Neural progenitor cell (in vitro differentiated cells): ENCODE data around the gene MKRN2. TPM values are rescaled to one million over a fixed set of nuclear protein-coding genes. Genes with fewer than 3 reads are reported as not detected.
A peak's percentile ranks its signal among the peaks of the same experiment; 100 is the strongest.

ENCODE experiments used
- DNase-seq: peaks from one replicate; pipeline ENCODE4 v3.0.0-alpha.2; 2016; ENCODE audit warnings: low spot score
- H2AFZ ChIP-seq: fragments of 200-600 bp; sonication (generic); replicated peaks from 2 replicates; pipeline ENCODE4 v1.6.1; 2016; ENCODE audit warnings: antibody characterized with exemption
- H3F3A ChIP-seq: fragments of 200-600 bp; sonication (generic); 2 replicates; pipeline ENCODE4 v1.6.1; 2016; ENCODE audit warnings: antibody characterized with exemption, low read depth
- H3K27ac ChIP-seq: fragments of 200-600 bp; sonication (generic); 2 replicates; pipeline ENCODE4 v1.5.1; 2016; ENCODE audit warnings: mild to moderate bottlenecking
- H3K27me3 ChIP-seq: fragments of 200-600 bp; sonication (generic); 2 replicates; pipeline ENCODE4 v1.6.1; 2016; ENCODE audit warnings: mild to moderate bottlenecking, moderate library complexity
- H3K36me3 ChIP-seq: fragments of 200-600 bp; sonication (generic); 2 replicates; pipeline ENCODE4 v1.5.1; 2016
- H3K4me1 ChIP-seq: fragments of 200-600 bp; sonication (generic); 2 replicates; pipeline ENCODE4 v1.6.1; 2016; ENCODE audit warnings: mixed run types
- H3K4me2 ChIP-seq: fragments of 200-600 bp; sonication (generic); 2 replicates; pipeline ENCODE4 v1.6.1; 2016
- H3K4me3 ChIP-seq: fragments of 200-600 bp; sonication (generic); 2 replicates; pipeline ENCODE4 v1.5.1; 2016
- H3K79me2 ChIP-seq: fragments of 200-600 bp; sonication (generic); 2 replicates; pipeline ENCODE4 v1.6.1; 2016; ENCODE audit warnings: low read depth
- H3K9ac ChIP-seq: fragments of 200-600 bp; sonication (generic); 2 replicates; pipeline ENCODE4 v1.6.1; 2016
- H3K9me3 ChIP-seq: fragments of 200-600 bp; sonication (generic); 2 replicates; pipeline ENCODE4 v1.5.1; 2016; ENCODE audit warnings: low read depth
- H4K20me1 ChIP-seq: fragments of 200-600 bp; sonication (generic); 2 replicates; pipeline ENCODE4 v1.6.1; 2016; ENCODE audit warnings: low read depth
- H3K27ac Mint-ChIP-seq: 3 replicates; pipeline ENCODE4 v1.8.0; 2021; ENCODE audit warnings: mixed read lengths
- H3K27me3 Mint-ChIP-seq: 2 replicates; pipeline ENCODE4 v1.8.0; 2022; ENCODE audit warnings: low read depth, mild to moderate bottlenecking, inconsistent platforms, moderate library complexity, mixed read lengths; ENCODE audit not compliant: insufficient read depth
- H3K36me3 Mint-ChIP-seq: 3 replicates; pipeline ENCODE4 v1.8.0; 2021; ENCODE audit warnings: mixed read lengths
- H3K4me1 Mint-ChIP-seq: 3 replicates; pipeline ENCODE4 v1.8.0; 2021; ENCODE audit warnings: mixed read lengths
- H3K4me3 Mint-ChIP-seq: 3 replicates; pipeline ENCODE4 v1.8.0; 2021; ENCODE audit warnings: mild to moderate bottlenecking, moderate library complexity, mixed read lengths
- H3K9me3 Mint-ChIP-seq: 3 replicates; pipeline ENCODE4 v1.8.0; 2020; ENCODE audit warnings: mixed read lengths
- CTCF ChIP-seq: fragments of 200-600 bp; sonication (generic); IDR thresholded peaks from 2 replicates; pipeline ENCODE4 v1.5.1; 2017; ENCODE audit warnings: antibody characterized with exemption, mild to moderate bottlenecking
- EZH2 ChIP-seq: fragments of 200-600 bp; sonication (generic); IDR thresholded peaks from 2 replicates; pipeline ENCODE4 v1.6.1; 2017; ENCODE audit warnings: antibody characterized with exemption, mild to moderate bottlenecking, moderate library complexity
- EZH2phosphoT487 ChIP-seq: fragments of 200-600 bp; sonication (generic); IDR thresholded peaks from 2 replicates; pipeline ENCODE4 v1.6.1; 2017; ENCODE audit warnings: antibody characterized with exemption
- total RNA-seq: library from RNA; depleted of rRNA; stranded (reverse); fragments of >200 nt; gene quantifications from 2 replicates; pipeline ENCODE4 v1.2.3, GENCODE V29; 2015; ENCODE audit warnings: low replicate concordance

Gene MKRN2
- total RNA-seq, 1 donor from 2014 or later: 26.5 TPM

GRCh38 chr3:12553921-12554391 lies 2.9 kb upstream of the MKRN2 start:
- H3F3A ChIP-seq: peaks cover 3% of the 10 kb centered on the region
- H3K27ac ChIP-seq: no peak overlapping the region
- H4K20me1 ChIP-seq: peaks cover 18% of the 10 kb centered on the region
- no peak overlapping the region for H3K27ac Mint-ChIP-seq
- H3K4me1 Mint-ChIP-seq: peaks cover 15% of the 10 kb centered on the region
- H3K4me3 Mint-ChIP-seq: no peak overlapping the region
- no peaks in the 10 kb centered on the region for H3K36me3 ChIP-seq
- peak overlapping the region; percentile 57 for H3K4me2 ChIP-seq
- no peaks in the 10 kb centered on the region for H3K36me3 Mint-ChIP-seq
- TF ChIP-seq CTCF: no peak
- TF ChIP-seq EZH2: no peak
- TF ChIP-seq EZH2phosphoT487: no peak
- peaks cover 20% of the 10 kb centered on the region for H3K79me2 ChIP-seq
- H3K4me1 ChIP-seq: peaks cover 12% of the 10 kb centered on the region
- H3K9me3 ChIP-seq: no peaks in the 10 kb centered on the region
- peak overlapping the region; percentile 86 for H2AFZ ChIP-seq
- no peaks in the 10 kb centered on the region for H3K27me3 Mint-ChIP-seq
- H3K9ac ChIP-seq: no peak overlapping the region
- peaks cover 21% of the 10 kb centered on the region for H3K27me3 ChIP-seq
- H3K4me3 ChIP-seq: peak overlapping the region; percentile 31
- H3K9me3 Mint-ChIP-seq: no peaks in the 10 kb centered on the region
- DNase-seq: peak; percentile 24

- Histone ChIP-seq H4K20me1 (peaks cover 40% of the 10 kb centered on the region), H3F3A (peaks cover 3% of the 10 kb centered on the region), H3K27ac (no peak overlapping the region), H3K79me2 (peaks cover 44% of the 10 kb centered on the region), H3K4me3 (peak overlapping the region; percentile 70), H3K9me3 (no peaks in the 10 kb centered on the region), H3K36me3 (no peaks in the 10 kb centered on the region), H3K9ac (no peak overlapping the region), H3K4me2 (peak overlapping the region; percentile 93), H2AFZ (peak overlapping the region; percentile 94), H3K27me3 (peaks cover 11% of the 10 kb centered on the region), H3K4me1 (peaks cover 12% of the 10 kb centered on the region)
- no peaks in the 10 kb centered on the region for H3K27me3 Mint-ChIP-seq
- H3K9me3 Mint-ChIP-seq: no peaks in the 10 kb centered on the region
- H3K27ac Mint-ChIP-seq: peak overlapping the region; percentile 34
- peaks cover 26% of the 10 kb centered on the region for H3K4me1 Mint-ChIP-seq
- H3K36me3 Mint-ChIP-seq: no peaks in the 10 kb centered on the region
- H3K4me3 Mint-ChIP-seq: peak overlapping the region; percentile 86
- DNase-seq: no peak
- no peak for TF ChIP-seq EZH2
- TF ChIP-seq EZH2phosphoT487: no peak
- no peak for TF ChIP-seq CTCF
Observed at GRCh38 chr3:12556314-12556689, 585 bp upstream of the MKRN2 start.

- H3K9me3 Mint-ChIP-seq: no peaks in the 10 kb centered on the region
- H3K4me1 ChIP-seq: peaks cover 20% of the 10 kb centered on the region
- peak overlapping the region; percentile 93 for H3K4me2 ChIP-seq
- peaks cover 35% of the 10 kb centered on the region for H3K4me1 Mint-ChIP-seq
- H3K9me3 ChIP-seq: no peaks in the 10 kb centered on the region
- peak overlapping the region; percentile 86 for H3K4me3 Mint-ChIP-seq
- peaks cover 53% of the 10 kb centered on the region for H4K20me1 ChIP-seq
- H3F3A ChIP-seq: peaks cover 3% of the 10 kb centered on the region
- H3K27ac Mint-ChIP-seq: peak overlapping the region; percentile 87
- no peaks in the 10 kb centered on the region for H3K36me3 ChIP-seq
- H3K79me2 ChIP-seq: peaks cover 57% of the 10 kb centered on the region
- H3K4me3 ChIP-seq: peak overlapping the region; percentile 70
- H3K9ac ChIP-seq: peak overlapping the region; percentile 84
- H3K27me3 ChIP-seq: peaks cover 11% of the 10 kb centered on the region
- peak overlapping the region; percentile 79 for H3K27ac ChIP-seq
- TF ChIP-seq EZH2phosphoT487 (no peak), CTCF (no peak), EZH2 (no peak)
- no peaks in the 10 kb centered on the region for H3K36me3 Mint-ChIP-seq
- no peaks in the 10 kb centered on the region for H3K27me3 Mint-ChIP-seq
- H2AFZ ChIP-seq: peak overlapping the region; percentile 94
- DNase-seq: no peak
Observed at GRCh38 chr3:12557473-12558100, 700 bp downstream of the MKRN2 start.
